C4-2B (cell line): ENCODE measurements around the gene LPAR6.

Experiments used
- H3K27ac ChIP-seq: fragments of 450-650 bp; 2 replicates; pipeline ENCODE4 v1.5.1; 2017
- ZFX ChIP-seq: fragments of 450-650 bp; IDR thresholded peaks from 2 replicates; pipeline ENCODE4 v1.6.1; 2017
- TF ChIP-seq, protein P1 (sequence below): fragments of 450-650 bp; conservative IDR thresholded peaks from 2 replicates; pipeline ENCODE4 v1.5.1; 2017; ENCODE audit warnings: mild to moderate bottlenecking

The LPAR6 gene

DNA sequence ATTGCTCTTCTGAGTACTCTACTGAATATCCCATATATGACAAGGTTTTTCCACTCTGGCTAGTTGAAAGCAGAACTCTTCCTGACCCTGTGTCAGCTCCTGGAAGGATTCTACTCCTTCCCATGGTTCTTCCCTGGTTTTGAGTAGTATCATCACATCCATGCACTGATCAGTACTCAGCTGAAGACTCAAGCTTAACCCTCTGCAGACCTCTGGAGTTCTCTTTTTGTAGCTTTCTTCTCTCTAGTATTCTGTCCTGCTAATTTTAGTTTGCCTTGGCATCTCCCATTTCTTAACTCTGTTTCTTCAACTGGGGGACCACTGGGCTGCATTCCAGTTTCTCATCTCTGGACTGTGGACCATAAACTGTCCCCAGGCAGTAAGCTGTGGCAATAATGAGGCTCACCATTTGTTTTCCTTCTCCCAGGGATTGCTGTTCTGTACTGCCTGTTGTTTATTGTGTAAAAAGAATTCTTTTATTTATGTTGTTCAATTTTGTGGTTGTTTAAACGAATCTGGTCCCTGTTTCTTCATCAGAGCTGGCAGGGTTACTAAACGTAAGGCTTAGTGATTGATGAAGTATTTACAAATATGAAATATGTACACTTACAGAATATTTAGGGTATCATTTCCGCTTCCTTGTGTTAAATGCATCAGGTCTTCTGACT is 19.7 kb downstream of the LPAR6 start:
- TF ChIP-seq, protein P1, sequence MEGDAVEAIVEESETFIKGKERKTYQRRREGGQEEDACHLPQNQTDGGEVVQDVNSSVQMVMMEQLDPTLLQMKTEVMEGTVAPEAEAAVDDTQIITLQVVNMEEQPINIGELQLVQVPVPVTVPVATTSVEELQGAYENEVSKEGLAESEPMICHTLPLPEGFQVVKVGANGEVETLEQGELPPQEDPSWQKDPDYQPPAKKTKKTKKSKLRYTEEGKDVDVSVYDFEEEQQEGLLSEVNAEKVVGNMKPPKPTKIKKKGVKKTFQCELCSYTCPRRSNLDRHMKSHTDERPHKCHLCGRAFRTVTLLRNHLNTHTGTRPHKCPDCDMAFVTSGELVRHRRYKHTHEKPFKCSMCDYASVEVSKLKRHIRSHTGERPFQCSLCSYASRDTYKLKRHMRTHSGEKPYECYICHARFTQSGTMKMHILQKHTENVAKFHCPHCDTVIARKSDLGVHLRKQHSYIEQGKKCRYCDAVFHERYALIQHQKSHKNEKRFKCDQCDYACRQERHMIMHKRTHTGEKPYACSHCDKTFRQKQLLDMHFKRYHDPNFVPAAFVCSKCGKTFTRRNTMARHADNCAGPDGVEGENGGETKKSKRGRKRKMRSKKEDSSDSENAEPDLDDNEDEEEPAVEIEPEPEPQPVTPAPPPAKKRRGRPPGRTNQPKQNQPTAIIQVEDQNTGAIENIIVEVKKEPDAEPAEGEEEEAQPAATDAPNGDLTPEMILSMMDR: no peak
- TF ChIP-seq ZFX: no peak
- no peak overlapping the region for H3K27ac ChIP-seq

DNA sequence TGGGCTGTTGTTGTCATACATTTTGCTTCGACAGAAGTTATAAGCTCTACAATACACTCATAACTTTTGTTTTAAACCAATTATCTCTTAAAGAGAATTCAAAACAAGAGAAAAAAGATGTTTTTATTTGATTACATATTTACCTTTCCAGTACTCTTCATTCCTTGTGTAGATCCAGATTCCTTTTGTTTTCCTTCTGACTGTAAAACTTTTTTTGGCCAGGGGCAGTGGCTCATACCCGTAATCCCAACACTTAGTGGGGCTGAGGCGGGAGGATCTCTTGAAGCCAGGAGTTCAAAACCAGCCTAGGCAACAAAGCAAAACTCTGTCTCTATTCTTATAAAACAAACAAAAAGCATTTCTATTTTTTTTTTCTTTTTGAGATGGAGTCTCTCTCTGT is 21.7 kb downstream of the LPAR6 start:
- TF ChIP-seq ZFX: no peak
- TF ChIP-seq, protein P1: no peak
- H3K27ac ChIP-seq: peak overlapping the region; percentile 29; the same call in 1 of the 2 replicates

DNA sequence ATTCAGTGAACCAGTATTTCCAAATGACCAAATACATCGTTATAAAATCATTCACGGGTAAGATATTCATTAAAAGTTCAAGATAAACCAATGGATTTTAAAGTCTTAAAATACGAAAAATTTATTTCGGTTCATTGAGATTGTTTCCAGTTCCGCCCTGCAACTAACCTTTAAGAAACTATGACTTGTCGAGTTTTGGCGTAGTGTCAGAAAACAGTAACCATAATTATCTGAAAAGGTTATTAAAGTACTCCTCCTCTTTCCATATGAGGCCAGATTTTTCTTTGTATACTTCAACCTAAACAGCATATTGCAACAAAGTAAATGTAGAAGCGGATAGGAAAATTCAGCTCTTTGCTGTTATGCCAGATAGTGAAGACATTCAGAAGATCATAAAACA is 26.1 kb downstream of the LPAR6 start:
- no peak overlapping the region for H3K27ac ChIP-seq
- TF ChIP-seq, protein P1: no peak
- TF ChIP-seq ZFX: no peak

DNA sequence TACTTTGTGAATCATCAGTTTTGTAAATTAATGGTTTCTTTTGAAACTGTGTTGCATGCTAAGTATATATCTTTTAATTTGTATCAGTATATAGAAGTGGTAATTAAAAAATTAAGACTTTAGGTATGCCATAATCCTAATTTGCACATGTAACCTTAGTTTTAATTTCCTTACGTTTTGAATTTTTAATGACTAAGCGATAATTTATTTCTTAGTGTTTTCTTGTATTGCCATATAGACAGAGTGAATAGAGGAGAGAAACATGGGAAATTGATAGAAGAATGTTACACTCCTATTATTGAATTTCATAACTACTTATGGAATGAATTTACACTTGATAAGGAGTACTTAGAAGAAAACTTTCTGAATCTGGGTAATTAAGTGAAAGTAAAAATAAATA is 29.5 kb downstream of the LPAR6 start:
- no peak overlapping the region for H3K27ac ChIP-seq
- TF ChIP-seq, protein P1: no peak
- no peak for TF ChIP-seq ZFX

DNA sequence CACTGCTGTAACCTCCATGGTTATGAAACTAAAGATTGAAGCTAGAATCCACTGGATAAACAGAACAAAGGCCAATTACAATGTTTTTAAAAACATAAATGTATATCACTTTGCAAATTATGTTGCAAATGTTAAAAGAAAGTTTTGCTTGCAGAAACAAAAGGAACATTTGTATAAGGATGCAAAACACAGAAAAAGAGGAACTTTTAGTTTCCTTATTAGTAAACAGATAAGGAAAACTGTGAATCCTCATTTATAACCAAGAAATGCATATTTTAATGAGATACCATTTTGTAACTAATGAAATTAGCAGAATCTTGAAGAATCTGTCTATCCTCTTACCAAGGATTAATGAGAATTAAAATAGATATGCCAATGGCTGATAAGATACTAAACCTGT is 32.3 kb downstream of the LPAR6 start:
- H3K27ac ChIP-seq: no peak overlapping the region
- no peak for TF ChIP-seq ZFX
- TF ChIP-seq, protein P1: no peak

DNA sequence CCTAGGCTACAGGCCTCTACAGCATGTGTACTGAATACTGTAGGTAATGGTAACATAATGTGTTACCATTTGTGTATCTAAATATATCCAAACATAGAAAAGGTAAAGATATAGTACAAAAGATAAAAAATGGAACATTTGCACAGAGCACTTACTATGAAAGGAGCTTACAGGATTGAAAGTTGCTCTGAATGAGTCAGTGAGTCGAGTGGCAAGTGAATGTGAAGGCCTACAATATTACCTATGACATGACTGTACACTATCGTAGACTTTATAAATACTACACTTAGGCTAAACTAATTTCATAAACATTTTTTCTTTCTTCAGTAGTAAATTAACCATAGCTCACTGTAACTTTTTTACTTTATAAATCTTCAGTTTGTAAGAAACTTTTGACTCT is 35.1 kb downstream of the LPAR6 start:
- TF ChIP-seq, protein P1: no peak
- TF ChIP-seq ZFX: no peak
- H3K27ac ChIP-seq: no peak overlapping the region

DNA sequence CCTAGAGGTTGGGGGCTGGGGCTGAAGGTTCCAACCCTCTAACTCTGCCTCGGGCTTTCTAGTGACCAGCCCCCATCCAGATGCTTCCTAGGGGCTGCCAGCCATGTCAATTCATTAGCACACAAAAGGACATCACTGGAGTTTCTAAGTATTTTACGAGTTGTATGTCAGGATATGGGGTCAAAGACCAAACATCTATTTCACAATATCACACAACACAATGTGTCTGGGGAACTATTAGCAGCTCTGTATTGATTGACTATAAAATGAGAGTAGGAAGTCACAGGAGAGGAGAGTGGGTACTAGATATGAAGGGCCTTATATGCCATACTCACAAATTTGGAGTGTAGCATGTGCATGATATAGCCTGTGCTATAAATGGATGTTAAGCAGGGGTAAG is 42.1 kb downstream of the LPAR6 start:
- no peak overlapping the region for H3K27ac ChIP-seq
- TF ChIP-seq ZFX: no peak
- TF ChIP-seq, protein P1: no peak
